Measurements from ENCODE around the gene SEC16A. TPM values are rescaled to one million over a fixed set of nuclear protein-coding genes. Genes with fewer than 3 reads are reported as not detected.

Gene SEC16A
- total RNA-seq, 2 donors from 2014 or later = 94.7 to 111 TPM

DNA sequence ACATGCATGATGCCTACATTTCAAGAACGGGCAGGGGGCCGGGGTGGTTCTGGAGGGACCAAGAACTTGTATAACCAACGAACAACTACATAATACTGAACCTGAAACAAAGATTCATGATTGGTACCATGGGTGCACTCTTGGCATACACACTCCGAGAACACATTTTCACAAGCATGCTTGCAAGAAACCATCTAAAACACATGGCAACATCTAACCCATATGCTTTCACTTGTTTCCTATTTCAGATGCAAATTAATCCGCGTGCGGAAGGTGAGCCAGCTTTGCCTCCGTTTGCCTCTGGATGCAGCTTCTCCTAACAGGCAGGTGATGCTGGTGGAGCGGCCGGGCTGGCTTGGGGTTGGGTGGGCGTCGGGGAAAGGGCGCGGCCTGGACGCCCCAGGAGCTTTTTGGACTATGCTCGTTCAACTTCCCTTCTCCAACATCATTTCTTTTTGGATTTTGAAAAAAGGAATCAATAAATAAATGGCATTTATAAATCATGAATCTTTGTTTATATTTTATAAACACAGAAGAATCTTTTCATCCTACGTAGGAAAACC, 12.5 kb upstream of the SEC16A start:
- no peak for TF ChIP-seq CTCF (IDR thresholded peaks at IDR 0.05)
- no peak for TF ChIP-seq POLR2A (IDR thresholded peaks at IDR 0.05)
- TF ChIP-seq POLR2AphosphoS5 (IDR thresholded peaks at IDR 0.05) = no peak
- intact Hi-C loops (cut with DNase I) = no loop called here
- peaks cover 8 to 24% of the 10 kb centered on the region in 2 donors for H3K36me3 ChIP-seq
- no peak overlapping the region for H3K27ac ChIP-seq
- no peaks in the 10 kb centered on the region for H3K9me3 ChIP-seq
- H3K4me1 ChIP-seq (replicated peaks) = no peaks in the 10 kb centered on the region
- H3K27me3 ChIP-seq (replicated peaks; ENCODE audit: insufficient read depth) = no peaks in the 10 kb centered on the region
- 80% methylated on average over 17 of the region's 17 CpGs for WGBS
- no peak overlapping the region for H3K4me3 ChIP-seq
- no peak for DNase-seq (ENCODE audit: low spot score)

GRCh38 chr9:136494531-136495215, 11.8 kb upstream of the SEC16A start:
- TF ChIP-seq POLR2AphosphoS5 (IDR thresholded peaks at IDR 0.05) (no peak), POLR2A (IDR thresholded peaks at IDR 0.05) (no peak), CTCF (IDR thresholded peaks at IDR 0.05) (no peak)
- DNase-seq (ENCODE audit: low spot score) = no peak
- Histone ChIP-seq H3K4me3 (no peak overlapping the region), H3K27me3 (replicated peaks; ENCODE audit: insufficient read depth) (no peaks in the 10 kb centered on the region), H3K27ac (no peak overlapping the region), H3K9me3 (no peaks in the 10 kb centered on the region), H3K36me3 (peaks cover 8 to 24% of the 10 kb centered on the region in 2 donors), H3K4me1 (replicated peaks) (no peaks in the 10 kb centered on the region)
- intact Hi-C loops (cut with DNase I) = loop anchor here (5.0 kb wide), 1 partner anchor 33 kb away; no protein-coding TSS in a partner anchor
- 69% methylated on average over 29 of the region's 29 CpGs for WGBS

DNA sequence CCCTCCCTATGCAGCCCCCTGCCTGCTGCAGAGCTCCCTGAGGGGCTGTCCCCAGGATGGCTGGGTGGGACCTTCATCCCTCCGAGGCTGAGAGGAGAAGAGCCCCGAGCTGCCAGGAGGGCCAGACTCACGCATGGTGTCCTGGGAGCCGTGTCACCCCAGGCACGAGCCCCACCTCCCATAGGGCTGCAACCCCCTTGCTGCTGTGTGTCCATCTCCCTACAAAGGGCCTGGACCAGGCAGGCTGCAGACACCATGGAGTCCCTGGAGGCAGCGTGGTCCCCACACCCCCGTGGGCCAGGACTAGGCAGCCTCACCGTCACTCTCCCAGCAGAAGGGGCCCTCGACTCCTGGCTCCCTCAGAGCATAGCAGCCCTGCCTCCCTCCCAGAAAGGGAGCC, 11.2 kb upstream of the SEC16A start:
- Histone ChIP-seq H3K4me1 (replicated peaks) (no peaks in the 10 kb centered on the region), H3K36me3 (peaks cover 4 to 17% of the 10 kb centered on the region in 2 donors), H3K27me3 (replicated peaks; ENCODE audit: insufficient read depth) (no peaks in the 10 kb centered on the region), H3K27ac (no peak overlapping the region), H3K4me3 (no peak overlapping the region), H3K9me3 (no peaks in the 10 kb centered on the region)
- DNase-seq (ENCODE audit: low spot score) = no peak
- WGBS = 61% methylated on average over 9 of the region's 9 CpGs
- no peak for TF ChIP-seq POLR2A (IDR thresholded peaks at IDR 0.05)
- TF ChIP-seq POLR2AphosphoS5 (IDR thresholded peaks at IDR 0.05) = no peak
- no peak for TF ChIP-seq CTCF (IDR thresholded peaks at IDR 0.05)
- intact Hi-C loops (cut with DNase I) = loop anchor here (5.0 kb wide), 1 partner anchor 33 kb away; no protein-coding TSS in a partner anchor

- Histone ChIP-seq H3K4me1 (replicated peaks) (no peaks in the 10 kb centered on the region), H3K36me3 (peaks cover under 1 to 13% of the 10 kb centered on the region in 2 donors), H3K4me3 (no peak overlapping the region), H3K9me3 (no peaks in the 10 kb centered on the region), H3K27me3 (replicated peaks; ENCODE audit: insufficient read depth) (no peaks in the 10 kb centered on the region), H3K27ac (no peak overlapping the region)
- intact Hi-C loops (cut with DNase I) = loop anchor here (5.0 kb wide), 1 partner anchor 34 kb away; no protein-coding TSS in a partner anchor
- TF ChIP-seq CTCF (IDR thresholded peaks at IDR 0.05) = no peak
- no peak for TF ChIP-seq POLR2AphosphoS5 (IDR thresholded peaks at IDR 0.05)
- TF ChIP-seq POLR2A (IDR thresholded peaks at IDR 0.05) = no peak
- WGBS = 76% methylated on average over 8 of the region's 8 CpGs
- no peak for DNase-seq (ENCODE audit: low spot score)
Observed at GRCh38 chr9:136493567-136493971, 10.7 kb upstream of the SEC16A start.
